Mucosa of gallbladder (tissue), 1 donor: Measurements from ENCODE around the gene SLC13A4. TPM values are rescaled to one million over a fixed set of nuclear protein-coding genes. Genes with fewer than 3 reads are reported as not detected.
"Not testable (repeated sequence)": the region's sequence is repeated elsewhere in the genome, so short reads cannot be mapped to it uniquely, and the experiment has no call there.

ENCODE experiments used
- DNase-seq: peaks from one replicate; pipeline ENCODE4 v3.0.0-alpha.2; 2020; ENCODE audit warnings: low spot score
- total RNA-seq: library from RNA; stranded (reverse); gene quantifications from one replicate; pipeline ENCODE4 v1.2.1, GENCODE V29; 2021
- donor health status: DM: no; HTN: no; CAD: no.

Gene SLC13A4, protein sequence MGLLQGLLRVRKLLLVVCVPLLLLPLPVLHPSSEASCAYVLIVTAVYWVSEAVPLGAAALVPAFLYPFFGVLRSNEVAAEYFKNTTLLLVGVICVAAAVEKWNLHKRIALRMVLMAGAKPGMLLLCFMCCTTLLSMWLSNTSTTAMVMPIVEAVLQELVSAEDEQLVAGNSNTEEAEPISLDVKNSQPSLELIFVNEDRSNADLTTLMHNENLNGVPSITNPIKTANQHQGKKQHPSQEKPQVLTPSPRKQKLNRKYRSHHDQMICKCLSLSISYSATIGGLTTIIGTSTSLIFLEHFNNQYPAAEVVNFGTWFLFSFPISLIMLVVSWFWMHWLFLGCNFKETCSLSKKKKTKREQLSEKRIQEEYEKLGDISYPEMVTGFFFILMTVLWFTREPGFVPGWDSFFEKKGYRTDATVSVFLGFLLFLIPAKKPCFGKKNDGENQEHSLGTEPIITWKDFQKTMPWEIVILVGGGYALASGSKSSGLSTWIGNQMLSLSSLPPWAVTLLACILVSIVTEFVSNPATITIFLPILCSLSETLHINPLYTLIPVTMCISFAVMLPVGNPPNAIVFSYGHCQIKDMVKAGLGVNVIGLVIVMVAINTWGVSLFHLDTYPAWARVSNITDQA
- total RNA-seq = not detected

DNA sequence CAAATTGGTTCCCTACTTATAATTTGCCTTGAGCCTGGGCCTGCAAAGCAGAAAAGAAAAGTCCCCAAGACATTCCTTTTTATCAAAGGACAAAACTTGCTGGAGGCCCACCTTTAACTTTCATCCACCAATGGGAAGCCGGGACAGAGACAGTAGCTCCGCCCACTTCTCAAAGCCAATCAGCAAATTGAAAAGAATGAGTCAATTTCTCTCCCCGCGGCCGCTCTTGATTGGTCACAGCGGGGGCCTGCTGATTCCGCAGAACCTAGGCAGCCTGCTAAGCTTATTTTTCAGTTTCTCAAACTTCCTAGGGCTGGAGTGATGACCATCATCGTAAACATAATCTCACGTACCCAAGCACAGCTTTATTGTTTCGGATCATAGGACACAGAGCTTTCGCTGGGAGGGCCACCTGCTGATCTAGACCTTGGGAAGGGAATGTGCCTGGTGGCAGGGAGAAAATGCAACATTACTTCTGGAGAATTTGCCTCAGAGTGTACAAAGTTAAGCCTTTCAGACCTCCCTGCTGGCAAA lies at the start of gene SLC13A4:
TSS of gene SLC13A4 (minus strand) at position 51 of the 534 bp plus-strand sequence. CDS start 690 bp downstream, outside the sequence.
- DNase-seq = no peak

DNA sequence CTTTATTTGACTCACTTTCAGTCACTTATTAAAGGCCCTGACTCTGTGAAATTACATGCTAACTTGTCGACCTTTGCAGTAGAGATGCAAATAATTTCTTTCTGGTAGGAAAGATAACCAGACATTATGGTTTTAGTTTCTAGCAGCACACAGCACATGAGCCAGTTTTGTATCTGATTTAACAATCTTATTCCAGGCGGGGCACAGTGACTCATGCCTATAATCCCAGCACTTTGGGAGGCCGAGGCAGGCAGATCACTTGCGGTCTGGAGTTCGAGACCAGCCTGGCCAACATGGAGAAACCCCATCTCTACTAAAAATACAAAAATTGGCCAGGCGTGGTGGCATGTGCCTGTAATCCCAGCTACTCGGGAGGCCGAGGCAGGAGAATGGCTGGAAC lies 47.9 kb upstream of the SLC13A4 start:
- DNase-seq = not testable (repeated sequence)

DNA sequence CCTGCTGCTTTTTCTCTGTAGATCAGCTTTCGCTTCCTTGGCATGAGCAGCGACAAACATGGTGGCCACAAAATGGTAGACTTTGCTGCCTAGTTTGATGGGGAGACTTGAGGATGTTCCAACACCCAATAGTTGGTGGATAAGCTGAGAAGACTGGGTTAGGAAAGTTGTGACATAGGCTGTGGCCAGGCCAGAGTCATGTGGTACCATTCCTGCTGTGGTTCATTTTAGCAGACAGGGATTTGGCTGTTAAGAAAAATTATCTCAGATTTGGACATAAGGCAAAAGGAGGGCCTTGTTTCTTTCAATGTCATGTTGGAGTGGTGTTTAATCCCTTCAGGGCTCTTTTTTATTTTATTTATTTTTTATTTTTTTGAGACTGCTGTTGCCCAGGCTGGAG lies 47.2 kb upstream of the SLC13A4 start:
- DNase-seq = peak; percentile 41

DNA sequence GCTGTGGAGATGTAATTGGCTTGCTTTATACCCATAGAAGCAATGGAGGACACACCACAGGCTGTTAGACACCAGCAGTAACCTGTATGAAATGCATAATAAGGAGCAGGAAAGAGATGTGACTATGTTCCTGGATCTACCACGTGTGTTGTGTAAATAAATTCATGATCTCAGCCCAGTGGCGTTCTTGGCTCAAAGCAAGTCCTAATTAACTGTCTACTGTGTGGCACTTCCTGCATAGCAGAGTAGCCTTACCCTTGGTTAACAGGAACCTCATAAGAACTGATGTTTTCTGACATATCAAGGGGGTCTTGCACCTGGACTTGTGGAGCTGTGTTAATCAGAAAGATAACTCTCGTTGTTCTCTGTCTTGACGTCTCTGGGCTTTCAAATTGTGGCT lies 46.3 kb upstream of the SLC13A4 start:
- peak; percentile 61 for DNase-seq

DNA sequence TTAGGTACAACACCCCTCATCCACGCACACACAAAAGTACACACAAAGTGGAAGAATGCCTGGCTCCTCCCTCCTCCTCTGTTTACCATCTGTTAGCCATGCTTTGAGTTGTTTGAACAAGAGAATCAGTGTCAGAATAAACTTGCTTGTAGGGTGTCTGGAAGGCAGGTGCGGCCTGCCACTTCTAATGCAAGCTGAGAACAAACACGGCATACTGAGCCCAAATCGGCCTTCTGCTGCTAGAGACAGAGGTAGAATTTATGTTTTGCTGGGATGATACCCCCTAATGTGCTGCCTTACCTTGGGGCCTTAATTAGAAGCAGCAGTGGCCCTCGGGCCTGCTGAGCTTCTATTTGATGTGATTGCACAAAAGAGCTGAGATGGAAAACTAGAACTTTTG lies 45.5 kb upstream of the SLC13A4 start:
- DNase-seq = no peak

DNA sequence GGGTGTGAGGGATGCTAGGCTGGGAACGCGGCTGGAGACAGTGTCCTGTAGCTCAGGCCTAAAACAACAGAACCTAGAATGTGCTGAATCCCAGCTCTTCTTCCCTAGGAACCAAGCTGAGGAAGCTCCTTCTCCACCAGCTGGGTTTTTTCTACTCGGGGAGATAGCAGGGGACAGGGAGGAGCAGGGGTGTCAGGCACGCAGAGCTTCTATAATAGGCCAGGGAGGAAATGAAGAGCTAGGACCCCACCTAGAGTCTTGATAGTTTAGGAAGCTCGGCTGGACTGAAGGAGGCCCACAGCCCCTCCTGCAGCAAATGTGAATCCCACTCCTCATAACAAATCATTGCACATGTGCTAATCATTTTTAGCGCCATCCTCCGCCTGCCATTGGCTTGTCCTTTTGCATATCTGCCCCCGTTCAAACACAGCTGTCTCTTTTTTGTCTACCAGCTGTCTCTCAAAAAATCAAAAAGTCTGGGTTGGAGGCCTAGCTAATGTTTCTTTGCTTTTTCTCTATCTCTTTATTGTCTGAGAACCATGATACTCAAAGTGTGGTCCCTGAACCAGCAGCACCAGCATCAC lies 44.7 kb upstream of the SLC13A4 start:
- DNase-seq = no peak

DNA sequence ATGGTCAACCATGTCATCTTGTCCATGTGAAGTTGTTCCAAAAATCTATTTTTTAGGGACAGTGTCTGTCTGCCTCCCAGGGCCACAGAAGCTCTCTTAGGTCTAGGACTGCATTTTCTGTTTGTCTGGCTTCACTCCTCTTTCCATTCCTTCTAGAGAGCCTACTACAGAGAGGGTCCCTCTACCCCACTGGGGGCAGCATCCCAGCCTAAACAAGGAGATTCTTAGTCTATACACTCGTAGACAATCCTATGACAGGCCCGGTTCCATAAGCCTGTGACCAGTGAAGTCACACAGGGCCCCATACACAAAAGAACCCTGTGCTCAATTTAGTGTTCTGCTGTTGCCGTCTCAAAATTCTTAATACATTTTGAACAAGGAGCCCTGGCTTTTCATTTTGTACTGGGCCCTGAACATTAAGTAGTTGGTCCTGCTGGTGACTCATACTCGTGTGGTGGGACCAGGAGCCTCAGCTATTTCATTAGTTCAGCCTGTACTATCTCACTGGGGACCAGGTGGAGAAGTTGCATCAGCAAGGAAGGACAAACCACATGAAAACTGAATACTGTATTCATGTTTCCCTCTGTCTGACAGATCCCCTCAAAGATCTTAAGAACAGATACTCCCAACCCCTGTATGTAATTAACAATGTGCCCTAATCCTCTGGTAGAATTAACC lies 44.1 kb upstream of the SLC13A4 start:
- no peak for DNase-seq

DNA sequence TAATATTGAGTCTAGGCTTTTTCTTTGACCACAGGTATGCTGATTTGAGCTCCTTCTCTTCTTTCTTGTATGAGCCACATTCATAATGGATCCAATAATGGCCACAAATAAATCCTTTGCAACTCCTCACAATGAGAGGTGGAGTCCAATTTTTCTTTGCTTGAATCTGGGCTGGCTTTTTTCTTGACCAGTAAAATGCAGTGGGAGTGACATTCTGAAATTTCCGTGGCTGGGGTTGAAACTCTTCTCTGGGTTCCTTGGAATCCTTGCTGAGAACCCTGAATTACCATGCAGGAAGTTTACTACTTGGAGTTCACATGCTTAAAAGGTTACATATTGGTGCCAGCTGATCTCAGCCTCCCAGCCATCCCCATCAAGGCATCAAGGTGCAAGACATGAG lies 43.1 kb upstream of the SLC13A4 start:
- no peak for DNase-seq

DNA sequence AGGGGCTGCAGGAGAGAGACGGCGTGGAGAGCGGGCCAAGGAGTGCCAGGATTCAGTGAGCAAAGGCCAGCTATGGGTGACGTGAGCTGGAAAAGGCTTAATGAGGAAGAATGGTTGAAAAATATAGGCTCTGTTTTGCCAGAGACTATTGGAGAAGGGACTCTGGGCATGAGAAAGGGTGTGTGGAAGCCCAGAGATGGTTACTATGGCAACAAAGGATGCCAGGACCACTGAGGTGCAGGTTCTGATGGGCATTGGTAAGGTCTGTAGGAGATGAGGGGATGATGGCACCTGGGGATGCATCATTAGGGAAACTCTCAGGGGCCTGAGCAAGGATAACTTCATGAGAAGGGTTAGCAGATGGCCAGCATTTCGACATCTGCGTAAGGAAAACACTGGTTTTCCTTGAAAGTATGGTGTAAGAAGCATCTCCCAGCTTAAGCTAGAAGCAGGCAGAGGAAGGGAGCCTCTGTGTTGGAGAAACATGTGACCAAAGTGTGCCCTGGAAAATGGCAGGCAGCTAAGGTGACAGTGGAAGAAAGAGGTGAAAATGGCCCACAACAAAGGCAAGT lies 42.2 kb upstream of the SLC13A4 start:
- no peak for DNase-seq

DNA sequence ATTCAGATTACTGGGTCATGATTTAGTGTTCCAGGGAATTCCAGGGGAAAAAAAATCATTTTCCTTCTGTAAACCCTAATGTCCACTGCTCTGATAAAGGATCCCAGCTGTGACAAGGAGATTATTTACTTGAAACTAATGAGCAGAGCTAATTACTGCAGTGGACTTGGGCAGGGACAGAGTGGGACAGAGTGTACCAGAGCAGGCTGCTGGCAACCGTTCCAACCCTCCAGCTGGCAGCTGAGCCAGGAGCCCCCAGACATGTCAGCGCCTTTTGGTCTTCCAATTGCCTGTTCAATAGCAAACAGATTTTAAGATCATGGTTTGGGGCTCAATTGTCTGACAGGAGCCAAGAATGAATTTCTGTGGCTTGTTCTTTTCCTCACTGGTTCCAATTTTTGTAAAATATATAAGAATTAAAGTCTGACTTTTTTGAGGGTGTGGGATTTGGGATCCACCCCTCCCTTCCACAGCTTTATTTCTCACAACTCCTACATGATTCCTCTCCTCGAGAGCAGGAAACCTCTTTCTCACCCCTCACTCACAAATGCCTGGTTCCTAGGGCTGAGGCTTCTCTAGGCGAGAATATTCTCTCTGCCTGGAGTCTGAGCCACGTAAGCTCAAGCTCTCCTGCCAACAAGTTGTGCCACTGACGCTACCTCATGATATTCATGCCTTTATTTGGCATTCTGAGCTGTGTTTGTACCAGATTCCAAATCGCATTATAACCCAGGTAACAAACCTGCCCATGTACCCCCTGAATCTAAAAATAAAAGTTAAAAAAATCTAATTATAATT lies 41.2 kb upstream of the SLC13A4 start:
- DNase-seq = no peak

DNA sequence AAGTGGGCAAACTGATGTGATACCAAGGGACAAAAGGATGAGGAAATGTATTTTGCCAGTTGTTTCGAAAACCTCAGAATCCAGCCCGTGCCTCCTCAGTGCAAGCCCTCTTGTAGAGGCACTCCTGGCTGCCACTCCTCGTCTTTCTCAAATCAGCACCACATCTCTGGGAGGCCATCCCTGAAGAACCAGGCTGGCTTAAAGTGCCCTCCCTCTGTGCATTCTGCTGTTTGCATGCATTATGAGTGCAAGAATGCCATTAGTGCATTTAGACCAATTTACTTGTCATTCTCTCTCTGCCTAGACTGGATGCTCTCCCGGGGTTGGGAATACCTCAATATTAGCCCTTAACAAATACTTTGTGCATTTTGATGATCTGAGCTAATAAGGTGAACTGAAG lies 40.5 kb upstream of the SLC13A4 start:
- no peak for DNase-seq

DNA sequence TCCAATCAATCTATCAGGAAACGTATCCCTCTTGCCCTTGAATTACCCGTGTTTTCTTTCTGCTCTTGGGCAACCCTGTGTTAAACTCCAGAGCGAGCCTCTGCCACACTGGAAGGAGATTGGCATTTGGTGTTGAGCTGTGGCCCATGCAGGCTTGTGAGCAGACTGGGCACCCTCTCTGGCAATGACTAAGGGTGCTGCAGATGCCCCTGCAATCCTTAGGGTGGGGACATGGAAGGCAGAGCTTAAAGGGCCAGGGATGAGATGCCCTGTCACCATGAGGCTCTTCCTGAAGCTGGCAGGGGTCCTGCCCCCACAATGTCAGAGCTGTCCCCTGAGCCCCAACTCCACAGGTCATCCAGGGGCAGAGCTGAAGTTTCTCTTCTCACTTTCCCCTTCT lies 40.1 kb upstream of the SLC13A4 start:
- DNase-seq = no peak

DNA sequence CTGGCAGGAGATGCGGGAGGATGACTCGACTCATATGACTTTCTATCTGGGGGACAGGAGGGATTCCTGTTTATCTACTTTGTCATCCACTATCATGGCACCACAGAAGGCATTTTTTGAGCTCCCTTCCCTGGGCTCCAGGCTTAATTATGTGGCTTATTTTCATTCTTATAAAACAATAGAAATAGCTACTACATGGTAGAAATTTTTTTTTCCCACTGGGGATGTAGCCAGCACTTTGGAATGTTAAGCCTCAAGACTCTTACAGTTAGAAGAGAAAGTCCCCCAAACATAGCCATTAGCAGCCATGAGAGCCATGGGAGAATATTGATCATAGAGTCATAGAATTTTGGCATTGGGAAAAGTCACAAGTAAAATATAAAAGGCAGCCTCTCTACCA lies 35.3 kb upstream of the SLC13A4 start:
- DNase-seq = no peak

DNA sequence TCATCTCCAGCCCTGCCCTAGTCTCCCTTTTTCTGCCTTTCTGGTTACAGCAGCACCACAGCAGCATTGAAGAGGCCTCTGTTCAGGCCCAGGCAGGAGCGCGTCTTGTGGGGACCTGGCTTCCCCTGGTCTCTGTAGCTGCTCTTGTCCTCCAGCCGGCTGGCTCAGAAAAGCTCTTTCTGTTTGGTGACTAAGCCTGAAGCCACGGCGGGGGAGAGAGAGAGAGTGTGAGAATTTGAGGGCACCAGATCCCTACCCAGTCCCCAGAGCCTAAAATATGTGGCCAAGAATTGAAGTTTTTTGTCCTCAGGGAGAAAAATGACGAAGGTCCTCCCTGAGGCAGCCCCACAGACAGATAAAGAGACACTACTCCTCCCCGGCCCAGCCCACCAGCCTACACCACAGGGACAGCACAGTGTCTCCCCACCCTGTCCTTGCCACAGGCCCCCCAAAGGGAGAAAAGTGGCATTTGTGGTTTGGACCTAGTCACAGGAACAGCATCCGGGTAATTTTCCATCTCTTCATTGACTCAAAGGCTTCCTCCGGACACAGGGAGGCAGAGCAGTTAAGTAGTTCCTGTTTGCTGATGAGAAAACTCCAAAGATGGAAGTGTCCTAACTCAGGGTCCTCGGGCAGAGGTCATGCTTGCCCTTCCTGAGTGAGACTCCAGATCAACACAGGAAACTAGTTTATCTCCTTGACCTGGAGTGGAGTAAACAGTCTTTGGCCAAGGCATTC lies 33.9 kb upstream of the SLC13A4 start:
- DNase-seq = no peak

DNA sequence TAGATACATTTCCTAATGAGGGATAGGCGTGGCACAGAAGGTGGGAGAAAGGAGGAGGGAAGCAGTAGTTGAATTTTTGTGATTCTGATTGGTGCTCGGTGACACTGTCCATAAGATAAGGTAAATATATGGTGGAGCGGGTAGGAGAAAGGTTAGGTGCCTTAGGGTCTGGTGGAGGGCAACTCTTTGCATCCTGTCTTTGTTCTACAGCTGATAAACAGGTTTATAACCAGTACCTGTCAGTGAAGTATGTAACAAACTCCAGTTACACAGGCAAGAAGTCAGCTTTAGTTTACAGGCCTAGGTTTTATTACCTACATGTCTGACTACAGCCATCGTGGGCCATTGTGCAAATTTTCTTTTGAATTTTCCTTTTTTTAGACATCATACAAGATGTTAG lies 31.5 kb upstream of the SLC13A4 start:
- no peak for DNase-seq

DNA sequence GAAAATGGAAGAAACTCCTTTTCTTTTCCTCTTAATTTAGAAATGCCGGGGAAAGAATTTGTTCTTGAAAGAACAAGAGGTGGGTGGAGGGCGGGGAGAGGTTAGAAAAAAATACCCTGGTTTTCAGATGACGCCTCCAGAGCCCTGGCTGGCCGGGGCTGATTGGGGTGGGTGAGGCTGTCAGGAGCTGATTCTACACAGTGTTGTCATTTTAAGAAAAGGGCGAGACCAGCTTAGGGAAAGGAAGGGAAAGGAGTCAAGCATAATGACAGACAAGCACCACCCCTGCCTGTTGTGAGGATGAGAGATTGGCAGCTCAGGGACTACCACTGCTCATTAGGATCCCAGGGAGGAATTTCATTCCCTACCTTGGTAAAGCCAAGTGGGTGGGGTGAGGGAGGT lies 30.5 kb upstream of the SLC13A4 start:
- no peak for DNase-seq

DNA sequence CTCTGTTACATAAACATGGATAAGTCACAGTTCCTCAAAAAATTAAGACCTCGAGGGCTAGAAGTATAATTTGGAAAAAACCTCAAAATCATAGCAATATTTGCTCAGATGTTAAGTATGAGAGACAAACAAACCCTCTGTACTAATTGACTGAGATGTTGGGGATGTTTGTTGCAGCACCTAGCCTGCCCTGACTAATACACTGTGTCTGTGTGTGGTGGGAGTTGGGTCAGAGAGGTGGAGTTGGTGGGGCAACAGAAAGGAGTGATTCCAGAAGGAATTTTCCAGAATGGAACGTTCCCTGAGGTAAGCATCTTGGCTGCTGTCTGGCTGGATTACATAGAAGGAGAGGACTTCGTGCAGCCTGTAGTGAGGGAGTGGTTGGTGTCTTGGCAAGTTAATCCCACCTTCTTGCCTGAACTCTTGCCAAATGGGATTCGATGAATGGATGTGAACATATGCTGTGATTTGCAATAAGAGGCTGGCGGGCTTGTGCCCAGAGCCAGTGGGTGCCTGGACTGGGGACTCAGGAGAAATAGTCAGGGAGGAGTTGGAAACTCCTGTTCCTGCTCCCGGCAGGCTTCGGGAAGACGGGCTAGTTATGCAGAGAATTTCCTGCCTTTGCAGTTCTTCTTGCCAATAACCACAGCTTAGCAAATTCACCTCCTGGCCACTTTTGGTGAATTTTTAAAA lies 29.9 kb upstream of the SLC13A4 start:
- no peak for DNase-seq

DNA sequence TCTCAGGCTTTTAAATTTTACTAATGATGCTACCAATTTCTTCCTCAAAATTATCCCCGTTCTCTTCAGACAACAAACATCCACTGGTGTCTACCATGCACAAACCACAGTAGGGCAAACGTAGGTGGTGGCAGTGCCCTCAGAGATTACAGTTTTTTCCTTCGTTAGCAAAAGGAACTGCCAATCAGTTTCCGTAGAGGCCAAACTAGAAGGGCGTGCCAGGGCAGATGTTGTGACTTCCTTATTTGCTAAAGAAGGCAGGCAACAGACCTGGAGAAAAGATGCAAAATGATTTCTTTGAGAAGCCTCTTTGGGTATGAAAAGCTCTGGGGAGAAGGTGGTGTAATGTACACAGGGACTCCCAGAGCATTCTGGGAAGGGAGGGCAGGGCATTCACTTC lies 28.2 kb upstream of the SLC13A4 start:
- no peak for DNase-seq

DNA sequence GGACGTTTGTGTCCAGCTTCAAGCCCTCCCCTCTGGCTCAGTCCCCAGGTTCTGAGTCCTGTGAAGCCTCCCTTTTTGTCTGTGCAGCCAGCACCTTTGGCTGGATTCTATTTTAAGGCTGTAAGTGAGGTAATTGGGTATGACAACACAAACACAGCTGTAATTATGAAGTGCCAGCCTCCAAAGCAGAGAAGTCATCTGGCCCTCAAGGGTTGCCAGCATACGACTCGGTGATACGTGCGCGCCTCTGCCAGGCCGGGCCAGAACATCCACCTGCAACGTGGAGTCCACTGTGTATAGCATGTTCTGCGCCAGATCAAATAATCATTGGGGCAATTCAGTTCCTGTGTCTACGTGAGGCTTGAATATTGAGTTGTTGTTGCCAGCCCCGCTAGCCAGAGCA lies 27.4 kb upstream of the SLC13A4 start:
- DNase-seq = no peak
